Skeletal muscle tissue (tissue), 4 donors: ENCODE data around the gene FANCL. TPM values are rescaled to one million over a fixed set of nuclear protein-coding genes. Genes with fewer than 3 reads are reported as not detected.
"Not testable (repeated sequence)": the region's sequence is repeated elsewhere in the genome, so short reads cannot be mapped to it uniquely, and the experiment has no call there.

Experiments used
- H3K27ac ChIP-seq: one replicate; pipeline ENCODE4 v1.7.0; 2013; ENCODE audit warnings: mild to moderate bottlenecking, low read depth, low read length, inconsistent platforms
- H3K27me3 ChIP-seq, 3 donors: one replicate each; pipeline ENCODE4 v1.7.0; 2013; ENCODE audit warnings: low read length in 3 of 3; ENCODE audit not compliant: control insufficient read depth in 3 of 3, insufficient read depth in 3 of 3
- H3K36me3 ChIP-seq, 3 donors: one replicate each; pipeline ENCODE4 v1.7.0; 2013; ENCODE audit warnings: low read length in 3 of 3; ENCODE audit not compliant: control insufficient read depth in 3 of 3, insufficient read depth in 3 of 3
- H3K4me1 ChIP-seq, 3 donors: one replicate each; pipeline ENCODE4 v1.7.0; 2013; ENCODE audit warnings: low read length in 3 of 3, mild to moderate bottlenecking in 3 of 3; ENCODE audit not compliant: control insufficient read depth in 3 of 3, insufficient read depth in 3 of 3
- H3K4me3 ChIP-seq, 3 donors: one replicate each; pipeline ENCODE4 v1.7.0; 2013; ENCODE audit warnings: low read length in 3 of 3
- H3K9ac ChIP-seq, 3 donors: one replicate each; pipeline ENCODE4 v1.7.0; 2013; ENCODE audit warnings: low read length in 3 of 3, mild to moderate bottlenecking in 3 of 3, moderate library complexity in 2 of 3, low read depth in 1 of 3
- H3K9me3 ChIP-seq, 3 donors: one replicate each; pipeline ENCODE4 v1.7.0; 2013; ENCODE audit warnings: low read length in 3 of 3; ENCODE audit not compliant: control insufficient read depth in 3 of 3
- total RNA-seq: library from RNA; depleted of rRNA; stranded (reverse); fragments of >200 nt; gene quantifications from one replicate; pipeline ENCODE4 v1.2.3, GENCODE V29; 2014
- donor health status: Osteomylitis.

Gene FANCL
- total RNA-seq, 1 donor from 2014 or later, result 69.4 TPM

DNA sequence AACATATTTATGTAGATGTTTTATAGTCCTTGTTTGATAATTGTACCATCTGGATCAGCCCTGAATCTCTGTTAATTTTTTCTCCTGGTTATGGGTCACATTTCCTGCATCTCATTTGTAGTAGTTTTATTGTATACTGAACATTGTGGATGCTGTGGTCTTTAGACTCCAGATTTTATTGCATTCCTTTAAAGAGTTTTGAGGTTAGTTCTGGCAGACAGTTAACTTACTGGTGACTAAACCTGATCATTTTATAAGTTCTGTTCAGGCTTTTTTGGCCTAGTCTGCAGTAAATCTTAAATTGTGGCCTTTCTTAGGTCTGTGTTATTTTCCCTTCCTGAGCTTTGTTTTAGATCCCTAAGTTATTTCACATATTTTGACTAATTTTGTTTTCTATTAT is 84.3 kb downstream of the FANCL start:
- H3K36me3 ChIP-seq, result peaks cover 0 to 19% (median 14%) of the 10 kb centered on the region in 3 donors
- no peaks in the 10 kb centered on the region for H3K27me3 ChIP-seq
- H3K9ac ChIP-seq, result no peak overlapping the region

GRCh38 chr2:58155160-58155778 is 85.9 kb downstream of the FANCL start:
- H3K27me3 ChIP-seq, result no peaks in the 10 kb centered on the region
- H3K36me3 ChIP-seq, result peaks cover 0 to 15% (median 6%) of the 10 kb centered on the region in 3 donors
- no peak overlapping the region for H3K4me3 ChIP-seq
- H3K4me1 ChIP-seq, result no peaks in the 10 kb centered on the region
- no peak overlapping the region for H3K9ac ChIP-seq
- no peak overlapping the region for H3K27ac ChIP-seq
- H3K9me3 ChIP-seq, result no peaks in the 10 kb centered on the region

More for the DNA sequence above, 84.3 kb downstream of the FANCL start:
- Histone ChIP-seq H3K4me1 (no peaks in the 10 kb centered on the region), H3K27ac (no peak overlapping the region), H3K4me3 (no peak overlapping the region), H3K9me3 (no peaks in the 10 kb centered on the region)

DNA sequence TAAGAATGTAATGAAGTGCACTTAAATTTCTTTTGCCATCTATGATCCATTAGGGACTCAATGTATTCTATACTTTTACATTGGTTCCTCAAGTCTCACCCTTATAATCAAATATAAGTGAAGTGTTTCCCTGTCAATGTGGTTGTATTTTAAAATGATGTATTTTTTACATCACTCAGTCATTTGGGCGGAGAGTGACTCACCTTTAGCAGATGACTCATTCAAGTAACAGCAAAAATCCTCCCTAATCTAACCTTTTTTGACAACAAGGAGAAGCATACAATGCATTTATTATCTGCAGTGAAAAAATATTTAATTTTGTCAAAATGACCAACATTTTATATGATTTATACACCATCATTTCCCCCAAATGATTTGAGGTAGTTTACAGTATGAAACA is 94.4 kb downstream of the FANCL start:
- H3K36me3 ChIP-seq, result peaks cover 0 to 10% (median 0%) of the 10 kb centered on the region in 3 donors

GRCh38 chr2:58145769-58146168 is 95.4 kb downstream of the FANCL start:
- H3K9me3 ChIP-seq, H3K4me1 ChIP-seq, H3K36me3 ChIP-seq, H3K27me3 ChIP-seq, H3K4me3 ChIP-seq, H3K27ac ChIP-seq, H3K9ac ChIP-seq: not testable (repeated sequence)

More for the DNA sequence above, 94.4 kb downstream of the FANCL start:
- no peaks in the 10 kb centered on the region for H3K9me3 ChIP-seq
- H3K4me3 ChIP-seq, result no peak overlapping the region
- H3K4me1 ChIP-seq, result no peaks in the 10 kb centered on the region
- no peaks in the 10 kb centered on the region for H3K27me3 ChIP-seq
- no peak overlapping the region for H3K27ac ChIP-seq
- no peak overlapping the region for H3K9ac ChIP-seq

- peaks cover 0 to 4% (median 0%) of the 10 kb centered on the region in 3 donors for H3K36me3 ChIP-seq
- H3K27ac ChIP-seq, result no peak overlapping the region
- H3K4me3 ChIP-seq, result no peak overlapping the region
- H3K27me3 ChIP-seq, result no peaks in the 10 kb centered on the region
- no peaks in the 10 kb centered on the region for H3K4me1 ChIP-seq
- no peak overlapping the region for H3K9ac ChIP-seq
- no peaks in the 10 kb centered on the region for H3K9me3 ChIP-seq
Observed at GRCh38 chr2:58140508-58141072, 100.5 kb downstream of the FANCL start.

- H3K9ac ChIP-seq, result no peak overlapping the region
- no peaks in the 10 kb centered on the region for H3K4me1 ChIP-seq
- H3K27ac ChIP-seq, result no peak overlapping the region
- H3K9me3 ChIP-seq, result no peaks in the 10 kb centered on the region
- H3K4me3 ChIP-seq, result no peak overlapping the region
- H3K27me3 ChIP-seq, result no peaks in the 10 kb centered on the region
- H3K36me3 ChIP-seq, result peaks cover 0 to 6% (median 0%) of the 10 kb centered on the region in 3 donors
Observed at GRCh38 chr2:58138396-58139030, 102.6 kb downstream of the FANCL start.

- H3K27ac ChIP-seq, result no peak overlapping the region
- H3K9ac ChIP-seq, result no peak overlapping the region
- no peaks in the 10 kb centered on the region for H3K27me3 ChIP-seq
- H3K36me3 ChIP-seq, result peaks cover 0 to 6% (median 0%) of the 10 kb centered on the region in 3 donors
- no peaks in the 10 kb centered on the region for H3K4me1 ChIP-seq
- H3K4me3 ChIP-seq, result no peak overlapping the region
- H3K9me3 ChIP-seq, result no peaks in the 10 kb centered on the region
Observed at GRCh38 chr2:58137856-58138255, 103.3 kb downstream of the FANCL start.

DNA sequence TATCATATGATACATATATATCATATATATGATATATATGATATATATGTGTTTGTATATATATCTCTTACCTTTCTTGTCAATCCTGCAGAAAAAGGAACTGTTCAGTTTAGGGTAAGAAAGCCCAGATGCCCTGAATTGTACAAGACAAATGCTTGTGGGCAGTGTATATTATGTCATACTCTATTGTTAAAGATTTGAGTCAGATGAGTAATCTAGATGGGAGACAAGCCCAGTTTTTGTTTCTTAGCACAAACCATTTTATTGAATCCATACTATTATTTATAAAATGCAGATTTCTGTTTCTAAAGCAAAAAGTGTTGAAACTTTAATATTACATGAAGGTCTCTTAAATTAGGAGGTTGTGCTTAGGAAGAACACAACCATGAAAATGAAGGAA is 103.9 kb downstream of the FANCL start:
- no peak overlapping the region for H3K4me3 ChIP-seq

DNA sequence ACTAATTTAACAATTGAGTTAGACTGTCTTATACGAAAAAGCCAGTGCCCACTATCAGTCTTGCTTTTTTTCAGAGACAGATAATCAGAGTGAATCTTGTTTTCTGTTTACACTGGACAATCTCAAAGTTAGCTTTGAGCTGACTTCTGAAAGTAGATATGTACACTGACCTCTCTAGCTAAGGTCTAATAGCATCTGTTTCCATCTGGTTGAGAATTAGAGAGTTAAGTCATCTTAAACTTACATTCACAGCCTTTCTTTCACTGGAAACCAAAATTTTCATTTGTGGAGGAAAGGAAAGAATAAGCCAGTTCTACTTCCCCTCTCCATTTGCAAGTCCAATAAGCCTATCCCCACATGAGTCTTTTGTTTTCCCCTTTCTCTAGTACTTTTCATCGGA is 105.3 kb downstream of the FANCL start:
- no peak overlapping the region for H3K9ac ChIP-seq
- H3K4me3 ChIP-seq, result no peak overlapping the region
- no peaks in the 10 kb centered on the region for H3K27me3 ChIP-seq
- no peak overlapping the region for H3K27ac ChIP-seq
- H3K4me1 ChIP-seq, result no peaks in the 10 kb centered on the region
- peaks cover 0 to 8% (median 0%) of the 10 kb centered on the region in 3 donors for H3K36me3 ChIP-seq
- H3K9me3 ChIP-seq, result no peaks in the 10 kb centered on the region

More for the DNA sequence above, 103.9 kb downstream of the FANCL start:
- H3K27me3 ChIP-seq, result no peaks in the 10 kb centered on the region
- H3K27ac ChIP-seq, result no peak overlapping the region
- H3K9ac ChIP-seq, result no peak overlapping the region
- no peaks in the 10 kb centered on the region for H3K4me1 ChIP-seq
- H3K36me3 ChIP-seq, result peaks cover 0 to 4% (median 0%) of the 10 kb centered on the region in 3 donors
- H3K9me3 ChIP-seq, result no peaks in the 10 kb centered on the region

GRCh38 chr2:58133395-58133794 is 107.7 kb downstream of the FANCL start:
- Histone ChIP-seq H3K4me1 (no peaks in the 10 kb centered on the region), H3K27me3 (no peaks in the 10 kb centered on the region), H3K9ac (no peak overlapping the region), H3K4me3 (no peak overlapping the region), H3K36me3 (peaks cover 0 to 6% (median 0%) of the 10 kb centered on the region in 3 donors), H3K9me3 (no peaks in the 10 kb centered on the region), H3K27ac (no peak overlapping the region)
